ENCODE measurements around the gene ZBTB21. TPM values are rescaled to one million over a fixed set of nuclear protein-coding genes. Genes with fewer than 3 reads are reported as not detected.

ZBTB21 gene
- polyA plus RNA-seq, 1 of the 3 experiments (the other 2 are of a cell fraction): 2.9 TPM

- DNase-seq: no peak
- no peaks in the 10 kb centered on the region; the same call in 1 of the 2 replicates for H3K27me3 ChIP-seq (ENCODE audit: insufficient read depth)
- H3K36me3 ChIP-seq (replicated peaks in 1 of 2; ENCODE audit: control insufficient read depth in 1 of 2, insufficient read depth in 2 of 2, low read length in 1 of 2): peaks cover 0 to 5% of the 10 kb centered on the region in 2 experiments
- no peaks in the 10 kb centered on the region for H3K9me2 ChIP-seq
- no peaks in the 10 kb centered on the region for H3K9me3 ChIP-seq
- H3K9ac ChIP-seq: no peak overlapping the region
- no peak overlapping the region for H3K27ac ChIP-seq (ENCODE audit: low read depth in 2 of 2, low read length in 1 of 2)
- WGBS (ENCODE audit: low lambda C conversion rate): 97% methylated on average over 9 of the region's 9 CpGs
- H3K4me3 ChIP-seq (ENCODE audit: low read depth in 2 of 2, low read length in 1 of 2): no peak overlapping the region
- ChIA-PET POLR2A (interaction anchor here (0.6 kb wide), 1 partner anchor 62 kb away, joined by 3 read pairs; no protein-coding TSS in a partner anchor), CTCF (interaction anchor here (1.5 to 1.6 kb wide), 2 partner anchors 95 to 195 kb away, joined by 5 to 12 read pairs; no protein-coding TSS in a partner anchor)
- H2AFZ ChIP-seq (ENCODE audit: low read depth): no peak overlapping the region
- H4K20me1 ChIP-seq (ENCODE audit: insufficient read depth): no peaks in the 10 kb centered on the region
- no peaks in the 10 kb centered on the region for H3F3A ChIP-seq (replicated peaks; ENCODE audit: insufficient read depth)
- H3K79me2 ChIP-seq (ENCODE audit: insufficient read depth): peaks cover 20% of the 10 kb centered on the region
- no peak overlapping the region for H3K4me2 ChIP-seq
- H3K4me1 ChIP-seq (ENCODE audit: control insufficient read depth in 1 of 2, insufficient read depth in 2 of 2, low read depth in 1 of 2, low read length in 1 of 2): peaks cover 0 to 9% of the 10 kb centered on the region in 2 experiments; a peak in 2 of 4 replicates
- no peak for TF ChIP-seq EP300 (IDR thresholded peaks at IDR 0.05; ENCODE audit: borderline replicate concordance in 1 of 2, low read depth in 1 of 2, low read length in 1 of 2)
- TF ChIP-seq IRF3 (IDR thresholded peaks at IDR 0.05; ENCODE audit: low read depth, low read length): no peak
- no peak for TF ChIP-seq FOXM1 (IDR thresholded peaks at IDR 0.05; ENCODE audit: low read depth)
- TF ChIP-seq FOXJ3 (CRISPR knock-in tag; IDR thresholded peaks at IDR 0.05): no peak
- TF ChIP-seq NRF1 (IDR thresholded peaks at IDR 0.05; ENCODE audit: low read depth, low read length): no peak
- TF ChIP-seq ELF1 (IDR thresholded peaks at IDR 0.05): no peak
- no peak for TF ChIP-seq YY1 (IDR thresholded peaks at IDR 0.05; ENCODE audit: low read depth)
- no peak for TF ChIP-seq REST (IDR thresholded peaks at IDR 0.05; ENCODE audit: low read depth, low read length)
- TF ChIP-seq USF1 (IDR thresholded peaks at IDR 0.05; ENCODE audit: borderline replicate concordance, low read depth): no peak
- TF ChIP-seq ZBTB33 (IDR thresholded peaks at IDR 0.05; ENCODE audit: borderline replicate concordance, low read depth): no peak
These were observed 2.2 kb upstream of the ZBTB21 start for GRCh38 chr21:42012344-42012743.
